Activated effector memory CD4-positive, alpha-beta T cell treated with anti-CD3 and anti-CD28 coated beads, Interleukin-2, amount 50 U/mL, for 16 hours (primary cell): Measurements from ENCODE around the gene GNAZ.
A peak's percentile ranks its signal among the peaks of the same experiment; 100 is the strongest.

Experiments
- DNase-seq: peaks from one replicate; pipeline ENCODE4 v3.0.0-alpha.2; 2020

GNAZ gene

GRCh38 chr22:23065495-23066122 lies 4.7 kb upstream of the GNAZ start:
- DNase-seq = no peak

GRCh38 chr22:23066200-23067022 lies 3.9 kb upstream of the GNAZ start:
- peak; percentile 31 for DNase-seq

DNA sequence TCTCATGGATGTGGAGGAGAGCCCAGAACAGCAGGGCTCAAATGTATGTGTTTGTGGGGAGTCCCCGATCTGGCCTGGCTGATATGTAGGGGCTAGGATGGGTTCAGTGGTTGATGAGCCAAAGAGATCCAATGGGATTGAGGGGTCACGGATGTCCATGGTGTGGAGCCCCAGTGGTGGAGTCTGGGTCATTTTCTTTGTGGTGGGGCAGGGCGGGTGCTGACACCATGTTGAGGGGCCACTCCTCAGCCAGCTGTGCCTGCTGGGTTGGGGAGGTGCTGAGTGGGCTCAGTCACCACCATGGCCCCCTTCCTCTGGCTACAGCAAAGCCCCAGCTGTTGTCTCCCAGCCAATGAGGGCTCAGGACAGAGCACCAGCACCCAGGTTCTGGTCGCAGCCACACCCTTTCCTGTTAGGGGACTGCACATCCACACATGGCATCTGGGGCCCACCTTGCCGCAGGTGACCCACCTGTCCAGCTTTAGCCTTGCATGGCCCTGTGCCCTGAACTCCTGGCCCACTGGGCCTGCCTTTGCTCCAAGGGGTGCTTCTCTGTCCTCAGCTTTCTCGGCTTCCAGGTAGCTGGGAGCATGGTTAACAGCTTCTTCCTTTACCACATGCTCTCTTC lies 3.2 kb upstream of the GNAZ start:
- peak; percentile 58 for DNase-seq

GRCh38 chr22:23067691-23068090 lies 2.6 kb upstream of the GNAZ start:
- DNase-seq = no peak

- peak; percentile 54 for DNase-seq
Measured at GRCh38 chr22:23068096-23068831, 2.1 kb upstream of the GNAZ start.

DNA sequence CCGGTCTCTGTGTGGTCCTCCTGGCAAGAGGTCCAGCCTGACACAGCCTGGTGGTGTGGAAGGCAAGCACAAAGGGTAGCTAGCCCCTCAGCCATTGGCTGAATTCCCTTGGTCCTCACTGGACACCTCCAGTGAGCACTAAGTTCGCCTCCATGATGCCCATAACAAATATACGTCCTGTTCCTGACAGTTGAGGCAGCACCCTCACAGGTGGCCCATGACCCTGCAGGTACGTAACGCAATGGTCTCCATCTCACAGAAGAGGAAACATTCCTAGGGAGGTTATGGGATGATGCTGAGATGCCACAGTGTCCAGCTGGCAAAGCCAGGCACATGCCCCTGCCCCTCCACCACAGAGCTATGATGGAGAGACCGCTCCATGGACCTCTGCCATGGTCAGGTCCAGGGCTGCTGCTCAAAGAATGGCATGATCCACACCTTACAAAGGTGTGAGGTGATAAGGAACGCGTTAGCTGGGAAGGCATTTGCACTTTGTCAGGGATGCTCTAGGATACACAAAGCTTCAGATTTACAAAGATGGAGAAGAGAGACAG lies 1.4 kb upstream of the GNAZ start:
- DNase-seq = peak; percentile 50

- DNase-seq = peak; percentile 95
Measured at GRCh38 chr22:23069502-23070357, 589 bp upstream of the GNAZ start.

GRCh38 chr22:23071230-23072076 lies 1.1 kb downstream of the GNAZ start:
- DNase-seq = peak; percentile 59

GRCh38 chr22:23072077-23072910 lies 2.0 kb downstream of the GNAZ start:
- DNase-seq = peak; percentile 45

DNA sequence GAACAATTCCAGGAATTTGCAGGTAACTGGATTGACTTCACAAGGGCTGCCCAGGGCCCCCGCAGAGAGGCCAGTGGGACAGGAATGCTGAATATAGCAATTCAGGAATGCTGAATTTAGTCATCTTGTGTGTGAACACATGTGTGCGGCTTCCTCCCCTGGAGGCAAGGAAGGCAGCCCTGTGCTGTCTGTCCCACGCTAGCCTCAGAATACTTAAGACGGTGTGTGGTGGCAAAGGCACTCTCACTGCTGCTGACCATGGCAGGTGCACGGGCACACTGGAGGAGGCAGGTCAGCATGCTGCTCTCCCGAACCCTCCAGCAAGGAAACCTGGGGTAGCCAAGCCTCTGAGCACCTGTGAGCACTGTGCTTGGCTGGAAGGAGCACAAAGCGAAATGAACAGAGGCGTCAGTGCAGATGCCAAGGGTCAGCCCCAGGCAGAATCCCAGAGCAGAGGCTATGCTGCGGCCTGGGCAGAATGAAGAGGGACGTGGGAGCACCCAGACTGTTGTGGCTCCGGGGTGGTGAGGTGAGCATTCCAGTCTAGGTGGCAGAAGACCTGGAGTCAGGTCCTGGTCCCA lies 2.7 kb downstream of the GNAZ start:
- DNase-seq = peak; percentile 55

DNA sequence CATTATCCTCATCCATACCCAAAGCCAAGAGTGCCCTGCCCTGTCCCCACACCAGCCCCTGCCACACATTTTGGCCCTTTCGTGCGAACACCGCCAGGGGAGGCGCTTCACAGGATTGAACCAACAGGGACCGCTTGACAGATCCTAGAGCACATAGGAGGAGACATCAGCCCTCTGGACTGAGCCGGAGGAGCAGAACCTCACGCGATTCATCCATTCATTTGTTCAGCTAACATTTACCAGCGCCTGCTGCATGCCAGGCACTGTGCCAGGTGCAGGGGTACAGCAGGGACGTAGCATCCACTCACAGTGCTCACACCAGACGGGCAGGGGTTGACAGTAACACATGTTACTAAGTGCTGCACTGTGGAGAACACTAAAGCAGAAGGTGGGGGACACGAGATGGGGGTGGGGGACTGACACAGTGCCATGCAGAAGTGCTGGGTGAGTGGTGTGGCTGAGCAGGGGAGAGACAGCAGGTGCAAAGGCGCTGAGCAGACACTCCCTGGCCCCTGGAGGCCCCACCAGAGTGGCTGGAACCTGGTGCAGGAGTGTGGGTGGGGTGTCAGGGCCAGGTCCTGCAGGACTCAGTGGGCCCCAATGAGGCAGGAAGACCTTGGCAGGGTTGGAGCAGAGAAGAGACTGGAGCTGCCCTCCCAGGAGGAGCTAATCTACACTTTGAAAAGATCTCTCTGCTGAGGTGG lies 3.4 kb downstream of the GNAZ start:
- DNase-seq = peak; percentile 52

- DNase-seq = no peak
Measured at GRCh38 chr22:23074451-23074850, 4.1 kb downstream of the GNAZ start.

DNA sequence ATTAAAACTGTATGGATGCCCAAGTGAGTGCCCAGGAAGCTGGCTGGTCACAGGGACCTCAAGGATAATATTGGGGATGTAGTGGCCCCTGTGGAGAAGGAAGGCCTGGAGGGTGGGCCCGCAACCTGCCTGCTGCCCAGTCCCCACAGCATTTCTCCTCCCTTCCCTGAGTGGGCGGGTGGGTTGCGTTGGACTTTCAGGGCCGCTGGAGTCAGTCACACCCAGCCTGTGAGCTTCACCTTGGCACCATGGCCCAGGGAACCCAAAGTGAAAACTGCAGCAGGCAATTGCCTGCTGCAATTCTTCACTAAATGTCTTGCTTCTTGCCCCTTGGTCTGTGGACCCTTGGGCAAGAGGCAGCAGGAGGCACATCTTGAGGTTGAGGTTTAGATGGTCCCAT lies 4.7 kb downstream of the GNAZ start:
- no peak for DNase-seq

DNA sequence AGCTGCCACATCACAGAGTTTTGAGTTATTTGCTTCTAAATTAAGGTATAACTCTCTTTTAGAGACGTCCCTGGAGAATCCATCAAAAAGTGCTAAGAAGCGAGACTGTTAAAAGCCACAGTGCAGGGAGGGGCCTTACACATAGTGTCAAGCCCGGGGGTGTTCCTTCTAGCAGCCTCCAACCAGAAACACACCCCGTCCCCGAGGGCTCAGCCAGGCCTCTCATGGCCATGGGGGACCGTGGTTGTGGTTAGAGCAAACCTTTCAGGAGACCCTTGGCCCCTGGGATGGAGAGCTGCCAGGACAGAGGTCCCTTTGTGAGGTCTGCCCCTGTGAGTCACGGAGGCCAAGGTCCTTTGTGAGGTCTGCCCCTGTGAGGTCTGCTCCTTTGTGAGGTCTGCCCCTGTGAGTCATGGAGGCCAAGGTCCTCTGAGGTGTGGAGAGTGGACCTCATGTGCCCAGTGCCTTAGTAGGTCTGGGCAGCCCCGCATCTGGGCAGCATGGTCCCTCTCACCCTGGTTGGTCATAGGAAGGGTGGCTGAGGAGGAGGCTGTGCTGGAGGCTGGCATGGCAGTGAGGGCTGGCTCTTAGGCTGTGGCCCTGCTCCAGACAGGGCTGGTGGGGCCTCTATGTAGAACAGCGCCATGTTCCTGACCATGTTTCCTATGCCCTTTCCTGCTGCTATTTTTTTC lies 5.4 kb downstream of the GNAZ start:
- no peak for DNase-seq

DNA sequence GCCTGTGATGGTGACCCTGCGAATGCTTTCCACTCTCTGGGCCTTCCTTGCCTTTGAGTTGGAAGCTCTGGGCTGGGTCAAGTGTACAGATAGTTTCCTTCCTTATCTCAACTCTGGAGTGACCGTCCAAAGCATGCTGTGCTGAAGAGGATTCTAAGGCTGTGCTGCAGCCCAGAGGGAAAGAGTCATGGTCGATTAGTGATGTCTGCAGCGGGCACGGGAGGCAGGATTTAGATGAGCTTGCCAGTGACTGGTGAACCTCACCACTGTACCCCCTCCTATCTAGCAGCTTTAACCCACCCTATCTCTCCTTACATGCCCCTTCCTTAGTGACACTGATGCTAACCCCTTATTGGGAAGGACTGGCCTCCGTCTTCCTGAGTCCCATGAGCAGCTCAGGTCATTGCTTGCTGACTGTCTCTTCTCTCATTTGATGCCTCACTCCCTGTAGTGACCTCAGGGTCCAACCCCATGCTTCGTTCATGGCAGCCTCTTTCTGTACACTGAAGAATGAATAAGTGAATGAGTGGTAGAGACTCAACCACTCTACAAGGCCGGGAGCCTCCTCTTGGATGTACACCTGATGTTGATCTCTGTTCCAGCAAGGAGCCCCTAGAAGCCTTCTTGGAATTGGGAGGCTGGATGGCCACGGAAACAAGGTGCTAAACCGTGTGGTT lies 6.7 kb downstream of the GNAZ start:
- DNase-seq = no peak

GRCh38 chr22:23077627-23078461 lies 7.5 kb downstream of the GNAZ start:
- no peak for DNase-seq

- no peak for DNase-seq
Measured at GRCh38 chr22:23078462-23078787, 8.1 kb downstream of the GNAZ start.
